ENCODE results near the gene FLNC. TPM values are rescaled to one million over a fixed set of nuclear protein-coding genes. Genes with fewer than 3 reads are reported as not detected.

Gene FLNC
- total and polyA plus RNA-seq, 2 of the 13 experiments (the other 11 are each of a cell fraction or from before 2014, with no cell fraction given) = 0.02 TPM; not detected in 1

DNA sequence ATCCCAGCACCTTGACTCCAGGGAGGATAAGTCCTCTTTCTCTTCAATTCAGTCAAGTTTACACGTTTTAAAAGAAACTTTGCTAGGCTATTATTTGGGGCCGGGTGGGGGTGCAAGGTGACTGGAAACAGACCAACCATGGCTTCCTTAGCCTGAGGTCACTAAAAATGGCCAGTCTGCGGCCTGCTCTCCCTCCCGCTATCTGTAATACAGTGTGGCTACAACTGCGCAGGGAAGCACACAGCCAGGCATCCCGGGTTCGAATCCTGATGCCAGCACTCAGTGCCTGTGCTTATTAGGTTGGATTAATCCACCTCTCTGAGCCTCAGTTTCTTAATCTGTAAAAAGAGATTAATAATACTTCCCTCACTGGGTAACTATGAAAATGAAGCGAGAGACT is 51.9 kb downstream of the FLNC start (continued):
- TF ChIP-seq, protein P1, sequence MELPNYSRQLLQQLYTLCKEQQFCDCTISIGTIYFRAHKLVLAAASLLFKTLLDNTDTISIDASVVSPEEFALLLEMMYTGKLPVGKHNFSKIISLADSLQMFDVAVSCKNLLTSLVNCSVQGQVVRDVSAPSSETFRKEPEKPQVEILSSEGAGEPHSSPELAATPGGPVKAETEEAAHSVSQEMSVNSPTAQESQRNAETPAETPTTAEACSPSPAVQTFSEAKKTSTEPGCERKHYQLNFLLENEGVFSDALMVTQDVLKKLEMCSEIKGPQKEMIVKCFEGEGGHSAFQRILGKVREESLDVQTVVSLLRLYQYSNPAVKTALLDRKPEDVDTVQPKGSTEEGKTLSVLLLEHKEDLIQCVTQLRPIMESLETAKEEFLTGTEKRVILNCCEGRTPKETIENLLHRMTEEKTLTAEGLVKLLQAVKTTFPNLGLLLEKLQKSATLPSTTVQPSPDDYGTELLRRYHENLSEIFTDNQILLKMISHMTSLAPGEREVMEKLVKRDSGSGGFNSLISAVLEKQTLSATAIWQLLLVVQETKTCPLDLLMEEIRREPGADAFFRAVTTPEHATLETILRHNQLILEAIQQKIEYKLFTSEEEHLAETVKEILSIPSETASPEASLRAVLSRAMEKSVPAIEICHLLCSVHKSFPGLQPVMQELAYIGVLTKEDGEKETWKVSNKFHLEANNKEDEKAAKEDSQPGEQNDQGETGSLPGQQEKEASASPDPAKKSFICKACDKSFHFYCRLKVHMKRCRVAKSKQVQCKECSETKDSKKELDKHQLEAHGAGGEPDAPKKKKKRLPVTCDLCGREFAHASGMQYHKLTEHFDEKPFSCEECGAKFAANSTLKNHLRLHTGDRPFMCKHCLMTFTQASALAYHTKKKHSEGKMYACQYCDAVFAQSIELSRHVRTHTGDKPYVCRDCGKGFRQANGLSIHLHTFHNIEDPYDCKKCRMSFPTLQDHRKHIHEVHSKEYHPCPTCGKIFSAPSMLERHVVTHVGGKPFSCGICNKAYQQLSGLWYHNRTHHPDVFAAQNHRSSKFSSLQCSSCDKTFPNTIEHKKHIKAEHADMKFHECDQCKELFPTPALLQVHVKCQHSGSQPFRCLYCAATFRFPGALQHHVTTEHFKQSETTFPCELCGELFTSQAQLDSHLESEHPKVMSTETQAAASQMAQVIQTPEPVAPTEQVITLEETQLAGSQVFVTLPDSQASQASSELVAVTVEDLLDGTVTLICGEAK (IDR thresholded peaks at IDR 0.05) = no peak
- TF ChIP-seq, protein P1 (CRISPR knock-in tag; IDR thresholded peaks at IDR 0.05) = no peak
- TF ChIP-seq JDP2 (CRISPR knock-in tag; IDR thresholded peaks at IDR 0.05; ENCODE audit: borderline replicate concordance) (no peak), PITX1 (CRISPR knock-in tag; IDR thresholded peaks at IDR 0.05) (no peak), ATF7-NPFF (CRISPR knock-in tag; IDR thresholded peaks at IDR 0.05; ENCODE audit: low read depth) (no peak), MAF1 (CRISPR knock-in tag; IDR thresholded peaks at IDR 0.05; ENCODE audit: borderline replicate concordance) (no peak), ZNF407 (CRISPR knock-in tag; IDR thresholded peaks at IDR 0.05; ENCODE audit: not compliant biosample characterization) (no peak), ETS1 (CRISPR knock-in tag; IDR thresholded peaks at IDR 0.05) (no peak), ZNF292 (CRISPR knock-in tag; IDR thresholded peaks at IDR 0.05; ENCODE audit: borderline replicate concordance, low read depth) (no peak)
